K562 (cell line): ENCODE data around the gene ARFGAP3. TPM values are rescaled to one million over a fixed set of nuclear protein-coding genes. Genes with fewer than 3 reads are reported as not detected.

Experiments
- ATAC-seq: fragments of 200-7000 bp; cut with Tn5 transposase; 3 replicates; pipeline ENCODE4 v1.9.1; 2020; ENCODE audit warnings: moderate library complexity
- BruUV-seq: library from RNA; stranded (reverse); fragments of 400-500 nt; replicated peaks from 2 replicates; lab custom pipeline; 2021; lab: Mats Ljungman, UMichigan
- CTCF ChIA-PET: fragments of 300-600 bp; formaldehyde crosslinking; extraction: SDS; loops from one replicate; lab custom pipeline; 2021; ENCODE audit warnings: low intra/inter-chr PET ratio; lab: Yijun Ruan, JAX
- POLR2A ChIA-PET: fragments of 300-600, 350-650 bp; sonication (Branson Sonifier 250); formaldehyde crosslinking; extraction: SDS; loops from one replicate; lab custom pipeline; 2021; ENCODE audit warnings: antibody characterized with exemption, inconsistent platforms; lab: Yijun Ruan, JAX
- DNase-seq, 4 experiments: peaks; one replicate each; pipeline versions ENCODE4 v3.0.0 to v3.0.0-alpha.2; 2011 to 2018; ENCODE audit warnings: low spot score in 3 of 4, mixed read lengths in 3 of 4; ENCODE audit errors: extremely low read depth in 1 of 4
- FAIRE-seq: peaks from 2 replicates; lab custom pipeline; 2011; peaks lifted over from hg19 to GRCh38; lab: Jason Lieb, UNC
- H2AFZ ChIP-seq: 2 replicates; pipeline ENCODE4 v1.6.0; 2011; ENCODE audit warnings: low read depth, low read length, control low read depth, inconsistent platforms
- H3K27ac ChIP-seq: fragments of 200-600 bp; 3 replicates; pipeline ENCODE4 v1.8.0; 2011; ENCODE audit warnings: low read depth, mild to moderate bottlenecking, control low read depth, inconsistent platforms, low read length, moderate library complexity, mixed read lengths; ENCODE audit errors: extremely low read depth
- H3K27me3 ChIP-seq, 2 experiments: fragments of 300-600 bp in 1 of 2; 2 replicates in 1 of 2; 3 replicates in 1 of 2; pipeline versions ENCODE4 v1.6.0 to v1.8.0; 2011; ENCODE audit warnings: inconsistent platforms in 2 of 2, low read length in 2 of 2, mild to moderate bottlenecking in 1 of 2, mixed read lengths in 1 of 2, moderate library complexity in 1 of 2; ENCODE audit not compliant: control insufficient read depth in 2 of 2, insufficient read depth in 2 of 2
- H3K36me3 ChIP-seq: fragments of 300-600 bp; 3 replicates; pipeline ENCODE4 v1.8.0; 2011; ENCODE audit warnings: mild to moderate bottlenecking, low read length, inconsistent platforms; ENCODE audit not compliant: control insufficient read depth, insufficient read depth
- H3K4me1 ChIP-seq, 2 experiments: fragments of 200-600 bp in 1 of 2; replicated peaks in 1 of 2; 2 replicates in 1 of 2; 3 replicates in 1 of 2; pipeline versions ENCODE4 v1.5.1 to v1.8.0; 2011; ENCODE audit warnings: inconsistent platforms in 2 of 2, low read length in 2 of 2, mild to moderate bottlenecking in 1 of 2, mixed read lengths in 1 of 2, moderate library complexity in 1 of 2; ENCODE audit not compliant: control insufficient read depth in 2 of 2, insufficient read depth in 2 of 2
- H3K4me2 ChIP-seq: 2 replicates; pipeline ENCODE4 v1.6.1; 2011; ENCODE audit warnings: low read length, control low read depth, inconsistent platforms, mixed read lengths; ENCODE audit not compliant: insufficient read depth
- H3K4me3 ChIP-seq: fragments of 200-600 bp; sonication (generic), shearing (Covaris generic); 2 replicates; pipeline ENCODE4 v1.5.1; 2016; ENCODE audit warnings: control low read depth, inconsistent platforms
- H3K79me2 ChIP-seq: fragments of 200-600 bp; 3 replicates; pipeline ENCODE4 v1.8.0; 2011; ENCODE audit warnings: low read length, inconsistent platforms; ENCODE audit not compliant: control insufficient read depth, insufficient read depth
- H3K9ac ChIP-seq, 2 experiments: 2 replicates each; pipeline versions ENCODE4 v1.6.0 to v1.6.1; 2011; ENCODE audit warnings: low read depth in 2 of 2, low read length in 2 of 2, control low read depth in 1 of 2, inconsistent platforms in 1 of 2, mild to moderate bottlenecking in 1 of 2, mixed read lengths in 1 of 2; ENCODE audit not compliant: insufficient read depth in 1 of 2
- H3K9me1 ChIP-seq: one replicate; pipeline ENCODE4 v1.6.0; 2011; ENCODE audit warnings: inconsistent platforms, mild to moderate bottlenecking, low read length, moderate library complexity; ENCODE audit not compliant: control insufficient read depth, insufficient read depth
- H3K9me3 ChIP-seq: replicated peaks from 2 replicates; pipeline ENCODE4 v1.5.1; 2011; ENCODE audit warnings: low read depth, low read length, inconsistent platforms; ENCODE audit not compliant: control insufficient read depth, insufficient read depth
- H4K20me1 ChIP-seq: replicated peaks from 2 replicates; pipeline ENCODE4 v1.6.1; 2011; ENCODE audit warnings: low read length, inconsistent platforms, mixed read lengths; ENCODE audit not compliant: control insufficient read depth, insufficient read depth
- ARID3B ChIP-seq: fragments of 250-450 bp; sonication (Bioruptor Pico); IDR thresholded peaks from 2 replicates; pipeline ENCODE4 v1.4.0; 2020; ENCODE audit warnings: borderline replicate concordance
- CHCHD3 ChIP-seq: fragments of 250-450 bp; sonication (Bioruptor Pico); IDR thresholded peaks from 2 replicates; pipeline ENCODE4 v2.1.2; 2022; ENCODE audit warnings: mild to moderate bottlenecking
- TAF7 ChIP-seq: fragments of 450-650 bp; IDR thresholded peaks from 2 replicates; pipeline ENCODE4 v1.6.1; 2016; ENCODE audit warnings: missing genetic modification characterization, missing compliant biosample characterization
- UBTF ChIP-seq, 2 experiments: IDR thresholded peaks; 2 replicates each; pipeline ENCODE4 v1.6.1; 2012; ENCODE audit warnings: improper control_type of control experiment in 2 of 2, low read depth in 2 of 2, low read length in 2 of 2, borderline replicate concordance in 1 of 2
- WGBS: fragments of 100-300 bp; shearing (Covaris generic); methylation state at CpG from one replicate; pipeline ENCODE4 v1.1.6; 2016; ENCODE audit warnings: low coverage, mixed read lengths; ENCODE audit not compliant: insufficient coverage; ENCODE audit errors: missing lambda C conversion rate; 5-methylcytosine and 5-hydroxymethylcytosine counted together
- in situ Hi-C: fragments of 300-500 bp; cut with MboI; formaldehyde crosslinking; loops from 4 replicates; pipeline ENCODE4 v1.15.0; 2018; ENCODE audit warnings: inconsistent platforms, mixed read lengths
- intact Hi-C: fragments of 100-400 bp; cut with micrococcal nuclease; formaldehyde crosslinking; loops from 2 replicates; pipeline ENCODE4 v1.14.2; 2022
- polyA plus RNA-seq, 8 experiments: library from polyadenylated mRNA; depleted of rRNA in 4 of 8; stranded (reverse) in 5 of 8; unstranded in 3 of 8; fragments of >200 nt; fragmentation: Nextera tagmentation in 2 of 8; fragmentation: Illumina TruSeq in 1 of 8; extraction: Ambion mirVana in 2 of 8; extraction: Trizol in 1 of 8; gene quantifications; 2 replicates each; pipeline versions ENCODE4 v1.2.1 to v1.2.3, GENCODE V29; 2011 to 2014; ENCODE audit warnings: inconsistent platforms in 1 of 8, missing spikeins in 1 of 8
- total RNA-seq, 7 experiments: library from RNA; depleted of rRNA in 6 of 7; stranded (reverse); fragments of >200 nt in 6 of 7; fragmentation: Illumina TruSeq in 2 of 7; extraction: Trizol in 2 of 7; gene quantifications; 2 replicates each; pipeline versions ENCODE4 v1.2.1 to v1.2.3, GENCODE V29; 2011 to 2021; ENCODE audit warnings: low replicate concordance in 1 of 7

ARFGAP3 gene
- total and polyA plus RNA-seq, 9 of the 15 experiments (the other 6 are each of a cell fraction or from before 2014, with no cell fraction given) = 14.2 to 31.9 (median 22.7) TPM

- POLR2A ChIA-PET = no interaction called here
- TF ChIP-seq ARID3B = no peak
- no peak for TF ChIP-seq TAF7 (tag)
- no peak for TF ChIP-seq UBTF (IDR thresholded peaks at IDR 0.05; ENCODE audit: borderline replicate concordance in 1 of 2, low read depth in 2 of 2, low read length in 2 of 2)
- no peak for TF ChIP-seq CHCHD3 (CRISPR knock-in tag)
- TF ChIP-seq, all 486 proteins: peak for 0
- H3K36me3 ChIP-seq = peaks cover 5% of the 10 kb centered on the region; the same call in 2 of the 3 replicates
- H3K9me3 ChIP-seq = no peaks in the 10 kb centered on the region
- no TSS peak for BruUV-seq
- CTCF ChIA-PET = no interaction called here
- no peaks in the 10 kb centered on the region for H3K9me1 ChIP-seq
- no peak overlapping the region for H3K27ac ChIP-seq
- intact Hi-C loops (no loop called here), in situ Hi-C loops (no loop called here)
- H3K4me1 ChIP-seq = no peaks in the 10 kb centered on the region
- FAIRE-seq = no peak
- no peak overlapping the region for H3K9ac ChIP-seq
- no peaks in the 10 kb centered on the region for H3K79me2 ChIP-seq
- no peak overlapping the region for H3K4me3 ChIP-seq
- no peak overlapping the region for H3K4me2 ChIP-seq
- DNase-seq = no peak
- H4K20me1 ChIP-seq = no peaks in the 10 kb centered on the region; the same call in 1 of the 2 replicates
- no peak for ATAC-seq
- H3K27me3 ChIP-seq = no peaks in the 10 kb centered on the region
- WGBS = 82% methylated on average over 9 of the region's 13 CpGs
- H2AFZ ChIP-seq = no peak overlapping the region
Measured at GRCh38 chr22:42905217-42905616, 48.1 kb upstream of the ARFGAP3 start.
